ENCODE results near the gene SPDEF.

The SPDEF gene

DNA sequence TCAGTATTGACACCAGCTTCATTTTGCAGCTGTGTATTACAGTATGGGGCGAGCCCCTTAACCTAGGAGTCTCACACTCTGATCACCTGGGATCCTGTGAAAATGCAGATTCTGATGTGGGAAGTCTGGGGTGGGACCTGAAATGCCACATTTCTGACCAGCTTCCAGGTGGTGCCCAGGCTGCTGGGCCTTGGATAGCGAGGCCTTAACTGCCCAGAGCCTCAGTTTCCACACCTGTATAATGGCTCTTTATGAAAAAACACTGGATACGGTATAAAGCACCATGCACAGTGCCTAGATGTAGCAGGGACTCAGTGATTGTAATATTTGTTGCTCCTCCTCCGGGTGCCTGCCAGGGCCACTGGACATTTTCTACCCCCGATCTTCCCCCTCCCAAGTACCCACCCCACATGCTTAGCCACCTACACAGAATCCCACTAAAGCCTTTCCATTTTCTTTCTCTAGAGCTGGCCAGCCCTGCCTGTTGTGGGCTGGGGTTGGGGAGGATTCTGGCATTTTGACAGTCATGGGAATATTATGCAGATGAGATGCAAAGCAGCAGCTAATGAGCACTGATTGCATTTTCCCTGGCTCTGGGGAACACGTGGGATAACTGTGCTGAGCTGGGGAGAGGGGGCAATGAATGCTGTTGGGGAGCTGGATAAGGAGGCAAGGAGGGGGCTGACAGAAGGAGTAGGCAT, 44.8 kb downstream of the SPDEF start:
- no peak for DNase-seq
- in situ Hi-C loops (cut with HindIII; ENCODE audit: low pct_ligation_motif_present, low pct_unique_long_range_greater_than_20kb, low sequenced_read_pairs) = no loop called here

- in situ Hi-C loops (cut with HindIII; ENCODE audit: low pct_ligation_motif_present, low pct_unique_long_range_greater_than_20kb, low sequenced_read_pairs) = no loop called here
- no peak for DNase-seq
Measured at GRCh38 chr6:34510299-34510698, 45.8 kb downstream of the SPDEF start.

GRCh38 chr6:34509782-34510181, 46.3 kb downstream of the SPDEF start:
- no peak for DNase-seq
- in situ Hi-C loops (cut with HindIII; ENCODE audit: low pct_ligation_motif_present, low pct_unique_long_range_greater_than_20kb, low sequenced_read_pairs) = no loop called here

DNA sequence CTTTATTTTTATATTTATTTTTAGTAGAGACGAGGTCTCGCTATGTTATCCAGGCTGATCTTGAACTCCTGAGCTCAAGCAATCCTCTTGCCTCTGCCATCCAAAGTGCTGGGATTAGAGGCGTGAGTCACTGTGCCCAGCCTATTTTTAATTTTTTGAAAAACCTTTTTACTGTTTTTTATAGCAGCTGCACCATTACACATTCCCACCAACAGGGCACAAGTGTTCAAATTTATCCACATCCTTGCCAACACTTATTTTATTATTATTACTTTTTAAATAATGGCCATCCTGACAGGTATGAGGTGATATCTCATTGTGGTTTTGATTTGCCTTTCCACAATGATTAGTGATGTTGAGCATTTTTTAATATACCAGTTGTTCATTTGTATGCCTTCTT, 47.7 kb downstream of the SPDEF start:
- no peak for DNase-seq
- in situ Hi-C loops (cut with HindIII; ENCODE audit: low pct_ligation_motif_present, low pct_unique_long_range_greater_than_20kb, low sequenced_read_pairs) = no loop called here

DNA sequence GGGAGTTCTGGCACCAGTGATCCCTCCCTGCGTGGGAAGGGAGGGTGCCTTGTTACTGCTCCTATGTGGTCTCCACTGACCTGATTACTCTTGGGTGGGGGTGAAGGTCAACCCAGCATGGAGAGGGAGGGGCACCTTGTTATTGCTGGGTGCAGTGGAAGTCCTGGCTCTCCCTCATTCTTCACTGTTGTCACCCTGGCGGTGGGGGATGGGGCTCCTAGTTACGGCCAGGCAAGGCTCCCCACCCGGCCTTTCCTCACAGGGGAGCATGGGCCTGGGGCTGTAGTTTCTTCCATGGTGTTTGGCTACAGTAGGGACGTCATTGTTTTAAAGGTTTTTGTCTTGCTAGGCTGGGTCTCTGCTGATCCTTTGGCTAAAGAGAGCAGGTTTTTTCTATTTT, 49.4 kb downstream of the SPDEF start:
- no peak for DNase-seq
- in situ Hi-C loops (cut with HindIII; ENCODE audit: low pct_ligation_motif_present, low pct_unique_long_range_greater_than_20kb, low sequenced_read_pairs) = no loop called here

GRCh38 chr6:34497411-34497810, 58.7 kb downstream of the SPDEF start:
- in situ Hi-C loops (cut with HindIII; ENCODE audit: low pct_ligation_motif_present, low pct_unique_long_range_greater_than_20kb, low sequenced_read_pairs) = no loop called here
- DNase-seq = no peak

GRCh38 chr6:34496103-34496685, 59.9 kb downstream of the SPDEF start:
- DNase-seq = no peak

GRCh38 chr6:34494973-34495372, 61.2 kb downstream of the SPDEF start:
- in situ Hi-C loops (cut with HindIII; ENCODE audit: low pct_ligation_motif_present, low pct_unique_long_range_greater_than_20kb, low sequenced_read_pairs) = no loop called here

More at GRCh38 chr6:34496103-34496685, 59.9 kb downstream of the SPDEF start:
- in situ Hi-C loops (cut with HindIII; ENCODE audit: low pct_ligation_motif_present, low pct_unique_long_range_greater_than_20kb, low sequenced_read_pairs) = no loop called here

GRCh38 chr6:34493344-34493743, 62.8 kb downstream of the SPDEF start:
- no peak for DNase-seq
- in situ Hi-C loops (cut with HindIII; ENCODE audit: low pct_ligation_motif_present, low pct_unique_long_range_greater_than_20kb, low sequenced_read_pairs) = no loop called here

More at GRCh38 chr6:34494973-34495372, 61.2 kb downstream of the SPDEF start:
- DNase-seq = no peak

DNA sequence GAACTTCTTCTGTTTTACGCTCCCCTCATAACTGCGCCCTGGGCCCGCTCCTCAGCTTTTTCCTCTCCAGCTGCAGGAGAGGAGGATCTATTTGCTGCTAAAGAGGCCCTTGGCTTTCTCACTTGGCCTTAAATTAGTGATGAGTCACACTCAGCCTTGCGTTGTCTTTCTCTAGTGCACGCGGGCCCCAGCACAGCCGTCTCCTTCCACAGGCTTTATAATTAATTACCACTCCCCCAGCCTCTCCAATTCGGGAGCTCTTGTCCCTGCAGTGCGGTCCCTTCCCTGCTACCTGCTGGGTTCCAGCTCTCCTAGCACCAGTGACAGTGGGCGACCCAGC, 65.1 kb downstream of the SPDEF start:
- in situ Hi-C loops (cut with HindIII; ENCODE audit: low pct_ligation_motif_present, low pct_unique_long_range_greater_than_20kb, low sequenced_read_pairs) = no loop called here
- DNase-seq = no peak

- no peak for DNase-seq
- in situ Hi-C loops (cut with HindIII; ENCODE audit: low pct_ligation_motif_present, low pct_unique_long_range_greater_than_20kb, low sequenced_read_pairs) = no loop called here
Measured at GRCh38 chr6:34490390-34491090, 65.6 kb downstream of the SPDEF start.

- in situ Hi-C loops (cut with HindIII; ENCODE audit: low pct_ligation_motif_present, low pct_unique_long_range_greater_than_20kb, low sequenced_read_pairs) = no loop called here
- no peak for DNase-seq
Measured at GRCh38 chr6:34489207-34489805, 66.8 kb downstream of the SPDEF start.
